Epithelial cell of alveolus of lung (primary cell): Measurements from ENCODE around the gene ARHGEF11. TPM values are rescaled to one million over a fixed set of nuclear protein-coding genes. Genes with fewer than 3 reads are reported as not detected.

ENCODE experiments used
- total RNA-seq: library from RNA; depleted of rRNA; stranded (reverse); fragments of >200 nt; gene quantifications from 2 replicates; pipeline ENCODE4 v1.2.1, GENCODE V29; 2015

Gene ARHGEF11, protein sequence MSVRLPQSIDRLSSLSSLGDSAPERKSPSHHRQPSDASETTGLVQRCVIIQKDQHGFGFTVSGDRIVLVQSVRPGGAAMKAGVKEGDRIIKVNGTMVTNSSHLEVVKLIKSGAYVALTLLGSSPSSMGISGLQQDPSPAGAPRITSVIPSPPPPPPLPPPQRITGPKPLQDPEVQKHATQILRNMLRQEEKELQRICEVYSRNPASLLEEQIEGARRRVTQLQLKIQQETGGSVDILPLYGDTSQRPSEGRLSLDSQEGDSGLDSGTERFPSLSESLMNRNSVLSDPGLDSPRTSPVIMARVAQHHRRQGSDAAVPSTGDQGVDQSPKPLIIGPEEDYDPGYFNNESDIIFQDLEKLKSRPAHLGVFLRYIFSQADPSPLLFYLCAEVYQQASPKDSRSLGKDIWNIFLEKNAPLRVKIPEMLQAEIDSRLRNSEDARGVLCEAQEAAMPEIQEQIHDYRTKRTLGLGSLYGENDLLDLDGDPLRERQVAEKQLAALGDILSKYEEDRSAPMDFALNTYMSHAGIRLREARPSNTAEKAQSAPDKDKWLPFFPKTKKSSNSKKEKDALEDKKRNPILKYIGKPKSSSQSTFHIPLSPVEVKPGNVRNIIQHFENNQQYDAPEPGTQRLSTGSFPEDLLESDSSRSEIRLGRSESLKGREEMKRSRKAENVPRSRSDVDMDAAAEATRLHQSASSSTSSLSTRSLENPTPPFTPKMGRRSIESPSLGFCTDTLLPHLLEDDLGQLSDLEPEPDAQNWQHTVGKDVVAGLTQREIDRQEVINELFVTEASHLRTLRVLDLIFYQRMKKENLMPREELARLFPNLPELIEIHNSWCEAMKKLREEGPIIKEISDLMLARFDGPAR (N-terminal part only)
- 12.2 and 24.7 TPM in 2 replicates for total RNA-seq

DNA sequence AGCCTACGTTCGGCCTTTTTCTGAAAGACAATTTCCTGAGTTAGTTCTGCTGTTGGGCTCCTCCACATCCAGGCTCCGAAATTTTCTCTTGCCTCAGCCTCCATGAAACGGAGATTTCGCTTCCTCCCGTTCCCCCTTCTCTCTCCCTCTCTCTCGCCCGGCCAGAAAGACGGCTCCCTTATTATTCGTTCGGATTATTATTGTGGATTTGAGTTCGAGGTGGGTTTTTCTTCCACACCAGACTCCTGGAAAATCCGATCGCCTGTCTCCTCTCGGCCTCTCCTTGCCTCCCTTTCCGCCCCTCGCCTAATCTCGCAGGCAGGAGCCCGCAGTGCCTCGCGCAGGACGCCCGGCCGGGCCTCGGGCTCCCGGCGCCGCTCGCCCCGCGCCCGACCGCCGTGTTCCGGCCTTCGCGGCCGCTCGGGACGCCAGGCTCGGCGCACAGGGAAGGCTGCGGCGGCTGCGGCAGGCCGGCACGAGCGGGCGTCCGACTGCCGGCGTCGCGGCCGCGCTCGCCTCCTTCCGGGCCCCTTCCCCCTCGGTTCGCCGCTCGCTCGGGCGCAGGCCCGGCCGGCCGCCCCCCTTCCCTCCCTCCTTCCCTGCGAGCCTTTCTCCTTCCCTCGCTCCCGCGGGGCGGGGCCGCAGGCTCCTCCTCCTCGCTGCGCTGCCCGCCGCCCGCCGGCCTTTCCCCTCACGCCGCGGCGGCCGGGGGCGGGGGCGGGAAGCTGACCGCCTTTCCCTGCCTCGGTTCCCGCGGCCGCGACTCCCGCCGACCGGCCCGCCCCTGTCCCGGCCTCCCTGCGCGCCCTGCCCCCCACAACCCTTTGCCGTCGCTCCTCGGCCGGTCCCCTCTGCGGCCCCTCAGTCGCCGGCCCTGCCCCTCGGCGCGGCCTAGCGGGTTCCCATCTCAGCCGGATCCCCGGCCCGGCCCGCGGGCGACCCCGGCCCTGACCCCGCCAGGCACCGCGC is at the start of gene ARHGEF11:
TSS of gene ARHGEF11 (minus strand) at position 493 of the 969 bp plus-strand sequence. CDS start 1,412 bp downstream, outside the sequence.

GRCh38 chr1:156920233-156921052 is 125.1 kb downstream of the ARHGEF11 start, which contains the start of gene LRRC71:
Gene LRRC71 (plus strand): TSS chr1:156920632. CDS start chr1:156920804, 172 bp downstream.

DNA sequence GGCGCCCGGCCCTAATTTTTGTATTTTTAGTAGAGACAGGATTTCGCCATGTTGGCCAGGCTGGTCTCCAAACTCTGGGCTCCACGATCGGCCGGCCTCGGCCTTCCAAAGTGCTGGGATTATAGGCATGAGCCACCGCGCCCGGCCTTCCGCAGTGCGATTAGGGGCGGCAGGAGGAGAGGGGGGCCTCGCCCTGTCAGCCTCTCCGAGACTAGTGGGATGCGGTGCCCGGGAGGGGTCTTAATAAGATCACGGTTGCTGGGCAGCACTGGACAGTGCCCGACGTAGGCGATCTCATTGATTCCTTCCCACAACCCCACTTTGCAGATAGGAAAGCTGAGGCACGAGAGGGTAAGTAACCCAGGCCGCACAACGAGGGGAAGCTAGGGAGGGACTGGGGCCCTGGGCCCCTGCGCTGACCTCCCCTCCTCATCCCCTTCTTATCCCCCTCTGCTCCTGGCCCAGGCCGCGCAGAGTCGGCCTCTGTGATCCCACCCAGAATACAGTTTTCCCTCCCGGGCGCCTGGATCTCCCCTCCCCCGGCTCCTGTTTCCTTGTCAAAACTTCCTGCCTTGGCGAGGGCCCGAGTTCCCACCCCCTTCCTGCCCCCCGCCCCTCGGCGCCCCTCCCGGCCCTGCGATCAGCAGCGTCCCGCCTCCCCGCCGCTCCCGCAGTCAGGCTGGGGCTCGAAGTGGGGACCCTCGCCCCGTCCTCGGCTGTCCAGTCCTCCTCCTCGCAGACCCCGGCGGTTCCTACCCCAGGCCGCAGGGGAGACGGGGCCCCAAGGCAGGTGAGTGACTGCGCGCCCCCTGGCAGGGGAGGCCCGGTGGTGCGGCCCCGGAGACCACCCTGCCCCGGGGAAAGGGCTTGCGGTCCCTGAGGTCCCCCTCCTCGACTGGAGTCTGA is 152.2 kb downstream of the ARHGEF11 start, which contains the start of gene PEAR1:
TSS of gene PEAR1 (plus strand) at position 671 of the 906 bp plus-strand sequence. CDS start 10,209 bp downstream, outside the sequence.

Other genes with a start within 250 kb of the ARHGEF11 start
- 0.32 and 2.1 TPM in 2 replicates for gene SH2D2A, start 228.9 kb downstream of the ARHGEF11 start, total RNA-seq
- gene INSRR, start 186.6 kb downstream of the ARHGEF11 start, total RNA-seq = not detected in 2 replicates
- under 0.01 and 0.56 TPM in 2 replicates for gene NTRK1, start 184.9 kb downstream of the ARHGEF11 start, total RNA-seq
- 14.0 and 15.4 TPM in 2 replicates for gene PEAR1, start 152.0 kb downstream of the ARHGEF11 start, total RNA-seq
- not detected in 2 replicates for gene LRRC71, start 125.1 kb downstream of the ARHGEF11 start, total RNA-seq
- not detected in 2 replicates for gene ETV3L, start 54.1 kb upstream of the ARHGEF11 start, total RNA-seq
- 12.5 and 16.8 TPM in 2 replicates for gene ETV3, start 92.7 kb upstream of the ARHGEF11 start, total RNA-seq